ENCODE measurements around the gene GAD1. TPM values are rescaled to one million over a fixed set of nuclear protein-coding genes. Genes with fewer than 3 reads are reported as not detected.

The GAD1 gene
- total RNA-seq, 1 experiment from 2014 or later: 11.2 TPM

DNA sequence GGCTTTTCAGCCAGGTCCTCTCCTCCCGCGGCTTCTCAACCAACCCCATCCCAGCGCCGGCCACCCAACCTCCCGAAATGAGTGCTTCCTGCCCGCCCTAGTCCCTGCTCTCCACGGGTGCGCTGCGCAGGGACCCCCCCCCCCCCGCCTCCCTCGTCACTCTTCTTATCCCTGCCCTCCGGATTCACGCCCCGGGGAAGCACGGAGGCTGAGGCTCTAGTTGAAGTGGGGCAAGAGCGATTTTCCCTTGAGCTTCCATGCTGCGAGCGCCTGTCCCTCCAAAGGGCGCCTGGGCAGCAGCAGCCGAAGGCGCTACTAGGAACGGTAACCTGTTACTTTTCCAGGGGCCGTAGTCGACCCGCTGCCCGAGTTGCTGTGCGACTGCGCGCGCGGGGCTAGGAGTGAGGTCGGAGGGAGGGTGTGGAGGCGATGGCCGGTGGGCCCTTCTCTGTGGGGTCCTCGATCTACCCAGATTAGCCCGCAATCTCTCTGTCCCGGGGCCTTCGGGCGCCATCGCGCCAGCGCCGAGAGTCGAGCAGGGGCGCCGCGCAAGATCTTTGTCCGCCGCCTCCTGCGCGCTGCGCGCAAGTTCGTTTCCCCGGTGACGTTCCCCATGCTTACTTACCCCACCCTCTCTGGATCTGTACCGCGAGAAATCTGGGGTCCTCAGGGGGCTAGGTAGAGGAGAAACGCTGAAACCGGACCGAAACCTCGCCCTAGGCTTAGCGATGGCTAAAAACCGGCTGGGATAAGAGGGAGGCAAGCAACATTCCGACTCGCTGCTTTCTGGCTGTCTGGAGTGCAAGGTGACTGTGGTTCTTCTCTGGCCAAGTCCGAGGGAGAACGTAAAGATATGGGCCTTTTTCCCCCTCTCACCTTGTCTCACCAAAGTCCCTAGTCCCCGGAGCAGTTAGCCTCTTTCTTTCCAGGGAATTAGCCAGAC lies 677 bp downstream of the GAD1 start:
- H3K9me3 Mint-ChIP-seq (ENCODE audit: low read depth, unreplicated experiment): no peaks in the 10 kb centered on the region
- intact Hi-C loops (cut with micrococcal nuclease; ENCODE audit: unreplicated experiment): loop anchor here (2.0 to 10.0 kb wide), 4 partner anchors 55 to 1363 kb away; partner anchors contain the start of gene SP5

DNA sequence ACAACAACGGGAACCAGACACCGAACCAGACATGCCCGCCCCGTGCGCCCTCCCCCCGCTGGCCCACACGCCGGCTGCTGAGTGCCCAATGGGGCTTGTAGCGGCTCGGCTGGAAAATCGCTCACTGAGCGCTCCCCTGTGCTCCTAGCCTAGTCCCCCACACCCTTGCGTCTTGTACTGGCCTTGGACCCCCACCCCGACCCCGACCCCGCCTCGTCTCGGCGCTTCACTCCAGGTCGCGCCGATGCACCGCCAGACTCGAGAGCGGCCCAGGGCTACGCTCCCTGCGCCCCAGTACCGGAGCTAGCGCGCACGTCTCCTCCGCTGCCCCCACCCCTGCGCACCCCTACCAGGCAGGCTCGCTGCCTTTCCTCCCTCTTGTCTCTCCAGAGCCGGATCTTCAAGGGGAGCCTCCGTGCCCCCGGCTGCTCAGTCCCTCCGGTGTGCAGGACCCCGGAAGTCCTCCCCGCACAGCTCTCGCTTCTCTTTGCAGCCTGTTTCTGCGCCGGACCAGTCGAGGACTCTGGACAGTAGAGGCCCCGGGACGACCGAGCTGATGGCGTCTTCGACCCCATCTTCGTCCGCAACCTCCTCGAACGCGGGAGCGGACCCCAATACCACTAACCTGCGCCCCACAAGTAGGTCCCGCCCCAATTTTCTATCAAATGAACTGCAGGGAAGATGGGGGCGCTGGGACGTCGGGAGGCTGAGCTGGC lies 1.5 kb downstream of the GAD1 start:
- intact Hi-C loops (cut with micrococcal nuclease; ENCODE audit: unreplicated experiment): loop anchor here (10.0 kb wide), 3 partner anchors 103 to 1363 kb away; partner anchors contain the start of gene SP5
- no peak for TF ChIP-seq CTCF (IDR thresholded peaks at IDR 0.05; ENCODE audit: unreplicated experiment)
- Mint-ChIP-seq H3K27ac (ENCODE audit: unreplicated experiment) (peak overlapping the region; percentile 30), H3K9me3 (ENCODE audit: low read depth, unreplicated experiment) (no peaks in the 10 kb centered on the region), H3K27me3 (ENCODE audit: unreplicated experiment) (peaks cover 42% of the 10 kb centered on the region), H3K4me1 (ENCODE audit: low read depth, unreplicated experiment) (peaks cover 23% of the 10 kb centered on the region), H3K4me3 (ENCODE audit: low read depth, unreplicated experiment) (peak overlapping the region; percentile 85), H3K36me3 (ENCODE audit: insufficient read depth, unreplicated experiment) (peaks cover 41% of the 10 kb centered on the region)
- CTCF ChIA-PET: no interaction called here
- peak; percentile 54 for DNase-seq
- no TSS peak for BruUV-seq (replicated peaks)

More for the DNA sequence above, 677 bp downstream of the GAD1 start:
- Mint-ChIP-seq H3K4me1 (ENCODE audit: low read depth, unreplicated experiment) (peaks cover 23% of the 10 kb centered on the region), H3K27ac (ENCODE audit: unreplicated experiment) (peak overlapping the region; percentile 30), H3K27me3 (ENCODE audit: unreplicated experiment) (peaks cover 37% of the 10 kb centered on the region), H3K36me3 (ENCODE audit: insufficient read depth, unreplicated experiment) (peaks cover 39% of the 10 kb centered on the region), H3K4me3 (ENCODE audit: low read depth, unreplicated experiment) (peak overlapping the region; percentile 85)
- CTCF ChIA-PET: interaction anchor here (0.6 to 2.5 kb wide), 15 partner anchors 9 to 652 kb away, joined by 3 to 17 read pairs (median 4); partner anchors contain the start of gene GORASP2
- TSS peak; percentile 56 for BruUV-seq (replicated peaks)
- TF ChIP-seq CTCF (IDR thresholded peaks at IDR 0.05; ENCODE audit: unreplicated experiment): no peak
- DNase-seq: peak; percentile 35

GRCh38 chr2:170818752-170819470 lies 2.2 kb downstream of the GAD1 start:
- no TSS peak for BruUV-seq (replicated peaks)
- H3K36me3 Mint-ChIP-seq (ENCODE audit: insufficient read depth, unreplicated experiment): peaks cover 43% of the 10 kb centered on the region
- H3K4me3 Mint-ChIP-seq (ENCODE audit: low read depth, unreplicated experiment): peak overlapping the region; percentile 85
- no peak for DNase-seq
- H3K27ac Mint-ChIP-seq (ENCODE audit: unreplicated experiment): no peak overlapping the region
- H3K27me3 Mint-ChIP-seq (ENCODE audit: unreplicated experiment): peaks cover 35% of the 10 kb centered on the region
- intact Hi-C loops (cut with micrococcal nuclease; ENCODE audit: unreplicated experiment): loop anchor here (10.0 kb wide), 3 partner anchors 104 to 1364 kb away; partner anchors contain the start of gene SP5
- TF ChIP-seq CTCF (IDR thresholded peaks at IDR 0.05; ENCODE audit: unreplicated experiment): no peak
- H3K9me3 Mint-ChIP-seq (ENCODE audit: low read depth, unreplicated experiment): no peaks in the 10 kb centered on the region
- CTCF ChIA-PET: no interaction called here
- peaks cover 18% of the 10 kb centered on the region for H3K4me1 Mint-ChIP-seq (ENCODE audit: low read depth, unreplicated experiment)

All from Calu3 (cell line).